Keratinocyte (primary cell): ENCODE results near the gene XIAP.

ENCODE experiments used
- EZH2 ChIP-seq: IDR thresholded peaks from one replicate; pipeline ENCODE4 v1.6.1; 2012; ENCODE audit warnings: inconsistent platforms, mild to moderate bottlenecking, low read length, moderate library complexity
- TF ChIP-seq, protein P1 (sequence below), 3 experiments: IDR thresholded peaks in 1 of 3; conservative IDR thresholded peaks in 1 of 3; optimal IDR thresholded peaks in 1 of 3; 2 replicates in 2 of 3; 3 replicates in 1 of 3; pipeline versions ENCODE3 to v1.5.1; 2011; ENCODE audit warnings: low read length in 3 of 3, mild to moderate bottlenecking in 3 of 3, moderate library complexity in 2 of 3, control low read depth in 1 of 3, inconsistent platforms in 1 of 3; ENCODE audit not compliant: insufficient read depth in 2 of 3; ENCODE audit errors: extremely low read depth in 1 of 3

DNA sequence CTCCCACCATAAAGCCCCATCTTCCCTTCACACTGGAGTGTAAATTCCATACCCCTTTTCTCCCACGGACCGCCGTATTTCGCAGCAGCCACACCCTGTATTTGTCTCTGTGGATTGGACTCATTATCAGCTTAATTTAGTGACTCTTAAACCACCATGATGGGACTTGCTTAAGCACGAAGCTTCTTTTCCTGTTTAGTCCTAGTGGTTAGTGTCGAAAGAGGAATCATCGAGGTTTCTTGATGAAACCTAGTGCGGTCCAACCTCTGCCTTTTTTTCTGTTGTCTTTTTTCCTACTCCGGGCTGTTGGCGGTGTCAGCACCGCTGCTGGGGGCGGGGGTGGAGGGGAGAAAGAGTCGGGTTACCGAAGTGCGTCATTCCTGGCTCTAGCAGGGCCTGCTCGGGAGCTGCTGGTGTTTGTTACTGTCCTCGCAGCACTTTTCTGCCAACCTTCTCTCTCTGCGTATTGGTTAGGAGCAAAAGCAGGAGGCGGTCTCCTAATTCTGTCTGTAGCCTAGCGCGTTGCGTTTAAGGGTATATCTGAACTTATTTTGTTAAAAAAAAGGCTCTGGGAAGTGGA, 103.0 kb downstream of the XIAP start:
- TF ChIP-seq, protein P1, sequence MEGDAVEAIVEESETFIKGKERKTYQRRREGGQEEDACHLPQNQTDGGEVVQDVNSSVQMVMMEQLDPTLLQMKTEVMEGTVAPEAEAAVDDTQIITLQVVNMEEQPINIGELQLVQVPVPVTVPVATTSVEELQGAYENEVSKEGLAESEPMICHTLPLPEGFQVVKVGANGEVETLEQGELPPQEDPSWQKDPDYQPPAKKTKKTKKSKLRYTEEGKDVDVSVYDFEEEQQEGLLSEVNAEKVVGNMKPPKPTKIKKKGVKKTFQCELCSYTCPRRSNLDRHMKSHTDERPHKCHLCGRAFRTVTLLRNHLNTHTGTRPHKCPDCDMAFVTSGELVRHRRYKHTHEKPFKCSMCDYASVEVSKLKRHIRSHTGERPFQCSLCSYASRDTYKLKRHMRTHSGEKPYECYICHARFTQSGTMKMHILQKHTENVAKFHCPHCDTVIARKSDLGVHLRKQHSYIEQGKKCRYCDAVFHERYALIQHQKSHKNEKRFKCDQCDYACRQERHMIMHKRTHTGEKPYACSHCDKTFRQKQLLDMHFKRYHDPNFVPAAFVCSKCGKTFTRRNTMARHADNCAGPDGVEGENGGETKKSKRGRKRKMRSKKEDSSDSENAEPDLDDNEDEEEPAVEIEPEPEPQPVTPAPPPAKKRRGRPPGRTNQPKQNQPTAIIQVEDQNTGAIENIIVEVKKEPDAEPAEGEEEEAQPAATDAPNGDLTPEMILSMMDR (optimal IDR thresholded peaks at IDR 0.05 in 1 of 3, IDR thresholded peaks at IDR 0.05 in 1 of 3, conservative IDR thresholded peaks at IDR 0.05 in 1 of 3; ENCODE audit: extremely low read depth in 1 of 3, insufficient read depth in 2 of 3, low read length in 3 of 3), result no peak
- no peak for TF ChIP-seq EZH2
